IPS-NIHi7 (cell line): Measurements from ENCODE around the gene NR2F1-AS1.

Experiments
- DNase-seq: peaks from one replicate; pipeline ENCODE4 v3.0.0; 2012; ENCODE audit warnings: mixed read lengths; ENCODE audit errors: extremely low spot score

NR2F1-AS1 gene

DNA sequence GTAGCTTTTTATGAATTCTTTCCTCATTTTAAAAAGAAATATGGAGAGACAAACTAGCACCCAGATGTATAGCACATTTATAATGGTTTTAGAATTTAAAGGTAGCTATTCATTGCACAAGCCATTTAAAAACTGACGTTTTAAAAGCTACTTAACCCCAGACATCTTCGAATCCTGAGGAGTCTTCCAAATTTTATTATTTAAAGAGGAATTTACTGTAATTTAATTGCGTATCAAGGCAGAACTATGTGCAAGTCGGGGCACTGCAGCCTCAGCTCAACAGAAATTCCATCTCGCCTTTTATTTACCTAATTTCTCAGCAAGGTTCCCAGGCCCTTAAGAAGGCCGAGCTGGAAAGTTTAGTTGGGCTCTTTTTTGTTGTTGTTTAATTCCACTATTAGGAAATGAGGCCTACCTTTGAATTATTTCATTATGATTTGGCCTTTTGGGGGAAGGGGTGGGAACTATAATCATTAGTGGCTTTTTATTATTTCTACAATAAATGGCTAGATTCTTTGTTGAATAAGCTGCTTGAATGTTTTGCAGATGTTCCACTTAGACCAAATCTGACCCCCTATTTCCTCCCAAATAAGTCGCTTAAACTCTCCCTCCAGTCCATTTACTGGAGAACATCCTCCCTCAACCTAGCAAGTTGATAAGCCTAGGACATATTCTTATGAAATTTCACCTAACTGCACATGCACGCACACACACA is 22.2 kb upstream of the NR2F1-AS1 start:
- DNase-seq = no peak

DNA sequence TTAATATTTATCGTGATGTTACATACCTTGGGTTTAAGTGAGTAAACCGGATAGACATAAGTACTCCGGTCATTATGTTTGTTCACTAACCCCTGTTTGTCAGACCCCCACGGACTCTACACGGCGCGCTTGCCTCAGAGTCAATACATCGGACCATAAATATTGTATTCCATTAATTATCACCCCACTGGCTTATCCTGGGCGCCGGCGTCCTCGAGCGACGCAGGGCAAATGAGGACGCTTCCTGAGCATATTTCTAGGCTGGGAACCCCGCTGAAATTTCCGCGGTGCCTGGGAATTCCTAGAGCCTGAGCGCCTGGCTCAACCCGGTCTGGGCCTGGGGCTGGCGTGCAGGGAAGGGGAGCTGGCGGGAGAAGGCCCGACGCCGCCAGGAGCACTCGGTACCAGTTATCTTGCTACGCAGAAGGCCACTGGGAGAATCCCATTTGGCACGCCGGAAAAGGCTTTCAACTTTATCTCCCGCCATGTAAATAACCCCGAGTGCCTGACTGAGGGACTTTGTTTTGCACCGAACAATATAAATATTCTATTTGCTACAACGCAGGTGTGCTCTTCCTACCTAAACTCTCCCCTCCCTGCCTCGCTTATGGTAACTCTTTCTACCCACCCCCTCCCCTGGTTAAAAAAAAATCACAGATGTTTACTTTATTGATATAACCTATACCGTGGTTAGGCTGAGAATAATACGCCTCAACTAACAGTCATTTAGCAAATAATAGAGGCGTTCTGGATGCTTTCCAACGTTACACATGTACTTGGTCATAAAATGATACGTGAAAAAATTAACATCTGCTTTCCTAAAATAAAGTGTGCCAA is 21.4 kb upstream of the NR2F1-AS1 start:
- peak; percentile 66 for DNase-seq

GRCh38 chr5:93601802-93602155 is 20.8 kb upstream of the NR2F1-AS1 start:
- no peak for DNase-seq

- DNase-seq = no peak
Measured at GRCh38 chr5:93601071-93601801, 20.2 kb upstream of the NR2F1-AS1 start.

GRCh38 chr5:93600409-93601070 is 19.5 kb upstream of the NR2F1-AS1 start:
- no peak for DNase-seq

- peak; percentile 51 for DNase-seq
Measured at GRCh38 chr5:93599399-93600120, 18.5 kb upstream of the NR2F1-AS1 start.

DNA sequence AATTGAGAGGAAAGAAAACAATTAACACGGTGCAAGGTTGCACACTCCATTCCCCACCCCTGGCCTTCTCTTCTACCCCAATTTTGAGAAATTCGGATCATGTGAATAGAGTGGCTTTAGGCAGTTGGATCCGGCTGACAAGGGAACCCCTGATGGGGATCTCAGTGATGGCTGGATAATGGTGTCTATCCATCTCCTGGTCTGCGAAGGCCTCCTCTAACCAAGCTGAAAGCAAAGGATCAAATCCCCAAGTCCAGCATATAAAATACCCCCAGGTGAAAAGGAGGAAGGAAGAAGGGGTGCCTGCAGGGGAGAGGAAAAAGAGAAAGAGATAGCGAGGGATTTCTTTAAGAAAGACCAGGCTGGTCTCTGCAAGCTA is 18.0 kb upstream of the NR2F1-AS1 start:
- DNase-seq = no peak

DNA sequence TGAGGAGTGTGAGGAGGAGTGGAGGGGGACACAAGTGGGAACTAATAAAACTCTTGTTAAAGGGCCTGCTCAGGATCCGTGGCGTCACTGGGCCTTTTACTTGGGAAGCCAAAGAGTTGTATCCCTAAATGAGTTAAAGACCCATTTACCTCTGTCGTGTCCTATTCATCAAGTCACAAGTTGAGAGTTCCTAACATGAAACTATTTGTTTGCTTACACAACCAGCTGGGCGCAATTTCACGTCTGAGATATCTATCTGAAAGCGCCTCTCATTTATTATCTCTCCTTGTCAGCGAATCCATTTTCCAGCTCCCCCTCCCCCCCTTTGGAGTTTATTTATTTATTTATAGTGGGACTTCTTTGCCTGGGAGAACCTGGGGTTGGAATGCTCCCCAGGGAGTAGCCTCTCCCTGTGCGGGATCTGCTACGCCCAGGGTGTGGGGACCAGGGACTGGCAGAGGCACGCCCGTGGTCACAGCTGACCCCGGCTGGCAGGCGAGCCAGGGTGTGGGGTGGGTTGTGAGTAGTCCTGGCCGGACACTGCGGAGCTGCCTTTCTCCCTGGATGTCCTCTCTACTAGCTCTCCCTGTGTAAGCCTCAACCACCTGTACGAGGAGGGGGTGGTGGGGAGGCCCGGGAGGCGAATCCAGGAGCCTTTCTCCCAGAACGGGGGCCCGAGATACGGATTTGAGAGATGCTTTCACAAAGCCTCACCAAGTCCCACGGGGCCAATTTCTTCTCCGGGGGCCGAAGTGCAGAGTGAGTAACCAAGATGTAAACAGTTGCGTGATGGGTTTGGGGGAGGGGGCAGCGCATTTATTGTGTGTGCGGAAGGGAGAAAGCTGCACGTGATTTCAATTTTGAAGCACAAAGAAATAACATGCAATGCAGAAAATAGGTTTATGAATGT is 17.3 kb upstream of the NR2F1-AS1 start:
- no peak for DNase-seq

GRCh38 chr5:93596676-93597490 is 15.9 kb upstream of the NR2F1-AS1 start:
- peak; percentile 77 for DNase-seq

GRCh38 chr5:93596310-93596675 is 15.3 kb upstream of the NR2F1-AS1 start:
- no peak for DNase-seq

DNA sequence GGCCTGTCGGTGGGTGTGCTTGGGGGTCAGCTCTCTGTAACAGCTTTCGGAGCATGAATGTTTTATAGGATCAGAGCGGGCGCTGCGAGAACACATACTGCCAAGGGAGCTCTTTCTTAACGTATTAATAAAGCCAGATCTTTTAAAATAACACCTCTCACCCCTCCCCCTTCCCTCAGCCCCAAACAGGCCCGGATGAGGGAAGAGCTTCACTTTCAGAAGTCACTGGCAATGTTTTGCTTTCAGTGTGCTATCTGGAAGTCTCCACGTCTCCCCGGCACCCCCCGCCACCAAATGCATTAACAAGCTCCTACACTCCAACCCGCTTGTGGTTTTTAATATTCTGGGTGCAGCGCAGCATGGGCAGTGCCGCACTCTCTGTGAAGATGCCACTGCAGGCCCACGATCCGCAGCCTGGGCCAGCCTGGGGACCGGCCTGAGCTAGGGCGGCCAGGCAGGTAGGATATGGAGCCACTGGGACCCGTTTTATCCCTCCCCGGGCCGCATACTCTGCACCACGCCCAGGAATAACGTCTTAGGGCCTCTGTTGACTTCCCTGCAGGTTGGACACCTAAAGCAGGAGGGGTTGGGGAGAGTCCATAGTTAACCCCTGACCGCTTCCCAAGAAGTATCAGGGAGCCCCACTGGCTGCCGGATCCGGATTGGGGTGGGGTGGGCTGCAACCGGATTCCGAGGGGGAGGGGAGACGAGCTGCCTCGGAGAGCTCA is 14.6 kb upstream of the NR2F1-AS1 start:
- DNase-seq = no peak

GRCh38 chr5:93594591-93595419 is 13.8 kb upstream of the NR2F1-AS1 start:
- no peak for DNase-seq

- no peak for DNase-seq
Measured at GRCh38 chr5:93593476-93594131, 12.6 kb upstream of the NR2F1-AS1 start.

GRCh38 chr5:93592883-93593282 is 11.9 kb upstream of the NR2F1-AS1 start:
- no peak for DNase-seq

- DNase-seq = no peak
Measured at GRCh38 chr5:93591323-93591945, 10.4 kb upstream of the NR2F1-AS1 start.

- DNase-seq = no peak
Measured at GRCh38 chr5:93590493-93590892, 9.5 kb upstream of the NR2F1-AS1 start.

- DNase-seq = no peak
Measured at GRCh38 chr5:93589829-93590215, 8.8 kb upstream of the NR2F1-AS1 start.
